ENCODE measurements around the gene SRL.

SRL gene

GRCh38 chr16:4152267-4152666, 89.6 kb downstream of the SRL start:
- no peak overlapping the region for H3K4me3 Mint-ChIP-seq
- peak overlapping the region; percentile 78 for H3K27ac Mint-ChIP-seq
- H3K27me3 Mint-ChIP-seq (ENCODE audit: low read depth, poor library complexity): peaks cover 19% of the 10 kb centered on the region
- peaks cover 5% of the 10 kb centered on the region for H3K9me3 Mint-ChIP-seq
- peaks cover 8% of the 10 kb centered on the region for H3K4me1 Mint-ChIP-seq
- no peak for TF ChIP-seq CTCF (IDR thresholded peaks at IDR 0.05)
- no peaks in the 10 kb centered on the region for H3K36me3 Mint-ChIP-seq (ENCODE audit: low read depth)
- peak; percentile 18 for DNase-seq

- TF ChIP-seq CTCF (IDR thresholded peaks at IDR 0.05): no peak
- no peak for DNase-seq
- Mint-ChIP-seq H3K9me3 (no peaks in the 10 kb centered on the region), H3K27me3 (ENCODE audit: low read depth, poor library complexity) (peaks cover 8% of the 10 kb centered on the region), H3K36me3 (ENCODE audit: low read depth) (no peaks in the 10 kb centered on the region), H3K27ac (no peak overlapping the region), H3K4me3 (no peak overlapping the region), H3K4me1 (peaks cover 4% of the 10 kb centered on the region)
Observed at GRCh38 chr16:4147236-4147635, 94.6 kb downstream of the SRL start.

- DNase-seq: no peak
- Mint-ChIP-seq H3K4me3 (no peak overlapping the region), H3K36me3 (ENCODE audit: low read depth) (peaks cover 4% of the 10 kb centered on the region), H3K27ac (no peak overlapping the region), H3K9me3 (peaks cover 14% of the 10 kb centered on the region), H3K27me3 (ENCODE audit: low read depth, poor library complexity) (peaks cover 13% of the 10 kb centered on the region), H3K4me1 (peaks cover 5% of the 10 kb centered on the region)
- TF ChIP-seq CTCF (IDR thresholded peaks at IDR 0.05): no peak
Observed at GRCh38 chr16:4142268-4142667, 99.6 kb downstream of the SRL start.

GRCh38 chr16:4141604-4142003, 100.3 kb downstream of the SRL start:
- TF ChIP-seq CTCF (IDR thresholded peaks at IDR 0.05): no peak
- Mint-ChIP-seq H3K9me3 (peaks cover 14% of the 10 kb centered on the region), H3K27me3 (ENCODE audit: low read depth, poor library complexity) (peaks cover 15% of the 10 kb centered on the region), H3K4me1 (peaks cover 5% of the 10 kb centered on the region), H3K36me3 (ENCODE audit: low read depth) (peaks cover 4% of the 10 kb centered on the region), H3K4me3 (no peak overlapping the region), H3K27ac (peak overlapping the region; percentile 66)
- DNase-seq: no peak

- Mint-ChIP-seq H3K27me3 (ENCODE audit: low read depth, poor library complexity) (peaks cover 16% of the 10 kb centered on the region), H3K9me3 (peaks cover 14% of the 10 kb centered on the region), H3K4me3 (no peak overlapping the region), H3K27ac (peak overlapping the region; percentile 73), H3K4me1 (peaks cover 5% of the 10 kb centered on the region), H3K36me3 (ENCODE audit: low read depth) (peaks cover 4% of the 10 kb centered on the region)
- TF ChIP-seq CTCF (IDR thresholded peaks at IDR 0.05): no peak
- no peak for DNase-seq
Observed at GRCh38 chr16:4140652-4141051, 101.2 kb downstream of the SRL start.

- TF ChIP-seq CTCF (IDR thresholded peaks at IDR 0.05): no peak
- H3K4me3 Mint-ChIP-seq: no peak overlapping the region
- peaks cover 4% of the 10 kb centered on the region for H3K36me3 Mint-ChIP-seq (ENCODE audit: low read depth)
- H3K27me3 Mint-ChIP-seq (ENCODE audit: low read depth, poor library complexity): peaks cover 19% of the 10 kb centered on the region
- no peak for DNase-seq
- H3K27ac Mint-ChIP-seq: no peak overlapping the region
- peaks cover 14% of the 10 kb centered on the region for H3K9me3 Mint-ChIP-seq
- peaks cover 5% of the 10 kb centered on the region for H3K4me1 Mint-ChIP-seq
Observed at GRCh38 chr16:4139968-4140367, 101.9 kb downstream of the SRL start.
